HG03064 (cell line): ENCODE data around the gene CD48.

Source experiments
- ATAC-seq: cut with Tn5 transposase; IDR thresholded peaks from one replicate; pipeline ENCODE4 v1.9.1; 2021; ENCODE audit warnings: low read depth; ENCODE audit not compliant: unreplicated experiment

The CD48 gene

GRCh38 chr1:160711602-160712311 is at the start of gene CD48:
Gene CD48, minus strand, starts transcription at chr1:160711822. Its CDS starts 59 bp downstream, at chr1:160711763.
- no peak for ATAC-seq

- ATAC-seq: no peak
Observed at GRCh38 chr1:160761046-160761445, 49.4 kb upstream of the CD48 start.

- no peak for ATAC-seq
Observed at GRCh38 chr1:160759740-160760139, 48.1 kb upstream of the CD48 start.

GRCh38 chr1:160758521-160758920 is 46.9 kb upstream of the CD48 start:
- ATAC-seq: no peak

GRCh38 chr1:160756849-160757201 is 45.2 kb upstream of the CD48 start:
- no peak for ATAC-seq

GRCh38 chr1:160755911-160756848 is 44.6 kb upstream of the CD48 start:
- ATAC-seq: peak; percentile 41

- ATAC-seq: no peak
Observed at GRCh38 chr1:160755461-160755860, 43.8 kb upstream of the CD48 start.

GRCh38 chr1:160753594-160753993 is 42.0 kb upstream of the CD48 start:
- ATAC-seq: no peak

- no peak for ATAC-seq
Observed at GRCh38 chr1:160752924-160753323, 41.3 kb upstream of the CD48 start.

- no peak for ATAC-seq
Observed at GRCh38 chr1:160752406-160752805, 40.8 kb upstream of the CD48 start.

- no peak for ATAC-seq
Observed at GRCh38 chr1:160750608-160751007, 39.0 kb upstream of the CD48 start.

- no peak for ATAC-seq
Observed at GRCh38 chr1:160748878-160749269, 37.3 kb upstream of the CD48 start.

GRCh38 chr1:160748181-160748877 is 36.7 kb upstream of the CD48 start:
- ATAC-seq: no peak

- ATAC-seq: no peak
Observed at GRCh38 chr1:160747717-160748116, 36.1 kb upstream of the CD48 start.

GRCh38 chr1:160746836-160747500 is 35.3 kb upstream of the CD48 start:
- no peak for ATAC-seq

GRCh38 chr1:160745551-160745950 is 33.9 kb upstream of the CD48 start:
- no peak for ATAC-seq

GRCh38 chr1:160744852-160745520 is 33.4 kb upstream of the CD48 start:
- no peak for ATAC-seq

- ATAC-seq: no peak
Observed at GRCh38 chr1:160744199-160744851, 32.7 kb upstream of the CD48 start.

- ATAC-seq: no peak
Observed at GRCh38 chr1:160743266-160743665, 31.6 kb upstream of the CD48 start.
